ENCODE results near the gene MDFIC. TPM values are rescaled to one million over a fixed set of nuclear protein-coding genes. Genes with fewer than 3 reads are reported as not detected.

The MDFIC gene
- total and polyA plus RNA-seq, 2 experiments from 2014 or later: 3.0 to 5.2 TPM

- no peak for TF ChIP-seq ZNF462 (CRISPR knock-in tag; IDR thresholded peaks at IDR 0.05)
- TF ChIP-seq ETS1 (IDR thresholded peaks at IDR 0.05): no peak
- no peak for TF ChIP-seq CREB1 (CRISPR knock-in tag; IDR thresholded peaks at IDR 0.05; ENCODE audit: low read depth)
- no peak for TF ChIP-seq NANOG (IDR thresholded peaks at IDR 0.05; ENCODE audit: borderline replicate concordance)
- TF ChIP-seq STAT1 (IDR thresholded peaks at IDR 0.05; ENCODE audit: unreplicated experiment): no peak
Observed at GRCh38 chr7:114972567-114972966, 50.7 kb downstream of the MDFIC start (continued).

GRCh38 chr7:114973147-114973546 lies 51.3 kb downstream of the MDFIC start:
- H3K27ac ChIP-seq (ENCODE audit: low read depth): no peak overlapping the region
- H3K79me2 ChIP-seq (replicated peaks; ENCODE audit: insufficient read depth): no peaks in the 10 kb centered on the region
- Mint-ChIP-seq H3K36me3 (ENCODE audit: low read depth) (no peaks in the 10 kb centered on the region), H3K27ac (no peak overlapping the region; the same call in 1 of the 2 replicates), H3K4me3 (no peak overlapping the region), H3K4me1 (peaks cover 38% of the 10 kb centered on the region), H3K27me3 (ENCODE audit: insufficient read depth, low read depth, poor library complexity) (no peaks in the 10 kb centered on the region), H3K9me3 (no peaks in the 10 kb centered on the region)
- no peaks in the 10 kb centered on the region for H4K20me1 ChIP-seq (replicated peaks; ENCODE audit: insufficient read depth)
- DNase-seq (ENCODE audit: low spot score) (no peak), ATAC-seq (no peak)
- H3K36me3 ChIP-seq (ENCODE audit: insufficient read depth): no peaks in the 10 kb centered on the region
- no peak overlapping the region for H3K4me2 ChIP-seq
- H2AFZ ChIP-seq: no peak overlapping the region
- peaks cover 17% of the 10 kb centered on the region for H3K4me1 ChIP-seq (ENCODE audit: insufficient read depth)
- no peaks in the 10 kb centered on the region for H3F3A ChIP-seq (replicated peaks; ENCODE audit: low read depth)
- no peak overlapping the region for H3K4me3 ChIP-seq
- H3K27me3 ChIP-seq (ENCODE audit: insufficient read depth): no peaks in the 10 kb centered on the region
- no peaks in the 10 kb centered on the region for H3K9me2 ChIP-seq (ENCODE audit: insufficient read depth)
- no peak for TF ChIP-seq ETS1 (IDR thresholded peaks at IDR 0.05)
- TF ChIP-seq REST (IDR thresholded peaks at IDR 0.05; ENCODE audit: unreplicated experiment): no peak
- no peak for TF ChIP-seq JUNB (IDR thresholded peaks at IDR 0.05; ENCODE audit: unreplicated experiment)
- TF ChIP-seq NANOG (IDR thresholded peaks at IDR 0.05; ENCODE audit: borderline replicate concordance): no peak
- TF ChIP-seq ZNF331 (CRISPR knock-in tag; IDR thresholded peaks at IDR 0.05; ENCODE audit: low read depth): no peak
- TF ChIP-seq CTCF (conservative IDR thresholded peaks at IDR 0.05; ENCODE audit: low read depth in 2 of 2): no peak
- no peak for TF ChIP-seq POLR2AphosphoS5 (IDR thresholded peaks at IDR 0.05; ENCODE audit: low read depth)
- no peak for TF ChIP-seq CREB1 (CRISPR knock-in tag; IDR thresholded peaks at IDR 0.05; ENCODE audit: low read depth)
- no peak for TF ChIP-seq ZNF114 (CRISPR knock-in tag; IDR thresholded peaks at IDR 0.05)
- no peak for TF ChIP-seq EZH2 (IDR thresholded peaks at IDR 0.05; ENCODE audit: low read depth, unreplicated experiment)
